Fibroblast of lung (primary cell): Measurements from ENCODE around the gene WNK2. TPM values are rescaled to one million over a fixed set of nuclear protein-coding genes. Genes with fewer than 3 reads are reported as not detected.

Experiments
- DNase-seq, 2 donors: peaks; one replicate each; pipeline versions ENCODE4 v3.0.0 to v3.0.0-alpha.2; 2010; ENCODE audit warnings: low read depth in 2 of 2
- H2AFZ ChIP-seq: 2 replicates; pipeline ENCODE4 v1.5.1; 2012; ENCODE audit warnings: low read length, control low read depth, inconsistent platforms
- H3K27ac ChIP-seq: 2 replicates; pipeline ENCODE4 v1.5.1; 2011; ENCODE audit warnings: low read length, control low read depth; ENCODE audit not compliant: insufficient read depth
- H3K27me3 ChIP-seq: 2 replicates; pipeline ENCODE4 v1.5.1; 2011; ENCODE audit warnings: mild to moderate bottlenecking, low read length; ENCODE audit not compliant: control insufficient read depth, insufficient read depth
- H3K36me3 ChIP-seq: 2 replicates; pipeline ENCODE4 v1.5.1; 2011; ENCODE audit warnings: low read length; ENCODE audit not compliant: control insufficient read depth, insufficient read depth
- H3K4me1 ChIP-seq: 2 replicates; pipeline ENCODE4 v1.5.1; 2011; ENCODE audit warnings: low read length; ENCODE audit not compliant: control insufficient read depth, insufficient read depth; ENCODE audit errors: extremely low read depth
- H3K4me2 ChIP-seq: 2 replicates; pipeline ENCODE4 v1.5.1; 2011; ENCODE audit warnings: low read length, control low read depth; ENCODE audit not compliant: insufficient read depth; ENCODE audit errors: extremely low read depth
- H3K4me3 ChIP-seq, 4 experiments: fragments of 200-600 bp in 1 of 4; sonication (generic) in 1 of 4; replicated peaks in 1 of 4; 2 replicates each; pipeline ENCODE4 v1.5.1; 2011 to 2016; ENCODE audit warnings: low read length in 4 of 4, low read depth in 3 of 4, mild to moderate bottlenecking in 3 of 4, control low read depth in 2 of 4, inconsistent platforms in 1 of 4, mixed read lengths in 1 of 4; ENCODE audit not compliant: insufficient read depth in 1 of 4; ENCODE audit errors: control extremely low read depth in 1 of 4
- H3K79me2 ChIP-seq: 2 replicates; pipeline ENCODE4 v1.5.1; 2012; ENCODE audit warnings: mild to moderate bottlenecking, low read length, inconsistent platforms; ENCODE audit not compliant: control insufficient read depth, insufficient read depth
- H3K9ac ChIP-seq: 2 replicates; pipeline ENCODE4 v1.5.1; 2011; ENCODE audit warnings: mild to moderate bottlenecking, low read length, control low read depth; ENCODE audit not compliant: insufficient read depth
- H3K9me3 ChIP-seq: 2 replicates; pipeline ENCODE4 v1.5.1; 2012; ENCODE audit warnings: low read depth, low read length; ENCODE audit not compliant: control insufficient read depth, insufficient read depth
- H4K20me1 ChIP-seq: 2 replicates; pipeline ENCODE4 v1.5.1; 2011; ENCODE audit warnings: low read length; ENCODE audit not compliant: control insufficient read depth, insufficient read depth; ENCODE audit errors: extremely low read depth
- CTCF ChIP-seq, 2 donors: IDR thresholded peaks in 1 of 2; conservative IDR thresholded peaks in 1 of 2; 1 replicate in 1 of 2; 2 replicates in 1 of 2; pipeline ENCODE4 v1.5.1; 2011 to 2012; ENCODE audit warnings: low read length in 2 of 2, control low read depth in 1 of 2, inconsistent platforms in 1 of 2, low read depth in 1 of 2, mild to moderate bottlenecking in 1 of 2
- EZH2 ChIP-seq: IDR thresholded peaks from 2 replicates; pipeline ENCODE4 v1.5.1; 2012; ENCODE audit warnings: low read length, control low read depth, mild to moderate bottlenecking; ENCODE audit errors: missing control alignments
- polyA plus RNA-seq, 2 donors: library from polyadenylated mRNA; depleted of rRNA in 1 of 2; stranded (reverse) in 1 of 2; unstranded in 1 of 2; fragments of >200 nt; gene quantifications; 2 replicates each; pipeline ENCODE4 v1.2.1, GENCODE V29; 2011 to 2012; ENCODE audit warnings: missing spikeins in 1 of 2
- total RNA-seq: library from RNA; depleted of rRNA; stranded (reverse); fragments of >200 nt; gene quantifications from 2 replicates; pipeline ENCODE4 v1.2.1, GENCODE V29; 2014

Gene WNK2
- total and polyA plus RNA-seq, 2 donors (not counting 1 experiment from before 2014, with no cell fraction given): not detected

GRCh38 chr9:93266521-93267001, 82.6 kb downstream of the WNK2 start:
- DNase-seq: no peak
- Histone ChIP-seq H3K9me3 (no peaks in the 10 kb centered on the region), H3K27ac (no peak overlapping the region), H3K4me2 (no peak overlapping the region), H3K79me2 (no peaks in the 10 kb centered on the region), H3K27me3 (no peaks in the 10 kb centered on the region), H3K4me3 (no peak overlapping the region), H2AFZ (no peak overlapping the region), H3K4me1 (no peaks in the 10 kb centered on the region), H4K20me1 (no peaks in the 10 kb centered on the region), H3K9ac (no peak overlapping the region), H3K36me3 (no peaks in the 10 kb centered on the region)
- no peak for TF ChIP-seq EZH2
- no peak for TF ChIP-seq CTCF (conservative IDR thresholded peaks at IDR 0.05 in 1 of 2, IDR thresholded peaks at IDR 0.05 in 1 of 2; ENCODE audit: low read depth in 1 of 2, low read length in 2 of 2)

GRCh38 chr9:93267091-93267541, 83.2 kb downstream of the WNK2 start:
- DNase-seq: no peak
- H3K4me3 ChIP-seq: no peak overlapping the region
- H4K20me1 ChIP-seq: no peaks in the 10 kb centered on the region
- no peaks in the 10 kb centered on the region for H3K79me2 ChIP-seq
- H3K36me3 ChIP-seq: no peaks in the 10 kb centered on the region
- no peak overlapping the region for H3K9ac ChIP-seq
- no peak overlapping the region for H2AFZ ChIP-seq
- no peaks in the 10 kb centered on the region for H3K9me3 ChIP-seq
- H3K27me3 ChIP-seq: no peaks in the 10 kb centered on the region
- no peaks in the 10 kb centered on the region for H3K4me1 ChIP-seq
- no peak overlapping the region for H3K27ac ChIP-seq
- TF ChIP-seq CTCF (conservative IDR thresholded peaks at IDR 0.05 in 1 of 2, IDR thresholded peaks at IDR 0.05 in 1 of 2; ENCODE audit: low read depth in 1 of 2, low read length in 2 of 2) (no peak), EZH2 (no peak)
- no peak overlapping the region for H3K4me2 ChIP-seq

GRCh38 chr9:93267681-93268505, 84.0 kb downstream of the WNK2 start:
- H3K27ac ChIP-seq: no peak overlapping the region
- no peak overlapping the region for H3K4me2 ChIP-seq
- H3K9ac ChIP-seq: no peak overlapping the region

More at GRCh38 chr9:93267681-93268505, 84.0 kb downstream of the WNK2 start:
- no peak overlapping the region for H2AFZ ChIP-seq
- no peak for DNase-seq
- no peaks in the 10 kb centered on the region for H3K4me1 ChIP-seq
- H3K9me3 ChIP-seq: no peaks in the 10 kb centered on the region
- H3K79me2 ChIP-seq: no peaks in the 10 kb centered on the region
- H4K20me1 ChIP-seq: no peaks in the 10 kb centered on the region
- H3K36me3 ChIP-seq: no peaks in the 10 kb centered on the region
- H3K27me3 ChIP-seq: no peaks in the 10 kb centered on the region
- no peak for TF ChIP-seq EZH2
- no peak for TF ChIP-seq CTCF (conservative IDR thresholded peaks at IDR 0.05 in 1 of 2, IDR thresholded peaks at IDR 0.05 in 1 of 2; ENCODE audit: low read depth in 1 of 2, low read length in 2 of 2)
- H3K4me3 ChIP-seq: no peak overlapping the region
